Calu3 (cell line): ENCODE results near the gene FBRS. TPM values are rescaled to one million over a fixed set of nuclear protein-coding genes. Genes with fewer than 3 reads are reported as not detected.
A peak's percentile ranks its signal among the peaks of the same experiment; 100 is the strongest.

ENCODE experiments used
- BruUV-seq: library from RNA; stranded (reverse); fragments of 400-500 nt; replicated peaks from 2 replicates; lab custom pipeline; 2021; lab: Mats Ljungman, UMichigan
- CTCF ChIA-PET: fragments of 300-600 bp; sonication (Branson Sonifier 250); formaldehyde crosslinking; loops from one replicate; lab custom pipeline; 2022; ENCODE audit warnings: antibody characterized with exemption; lab: Charles Lee
- DNase-seq: peaks from one replicate; pipeline ENCODE4 v3.0.0; 2022
- H3K27ac Mint-ChIP-seq: one replicate; pipeline ENCODE4 v1.8.0; 2022; ENCODE audit warnings: mixed read lengths; ENCODE audit not compliant: unreplicated experiment
- H3K27me3 Mint-ChIP-seq: one replicate; pipeline ENCODE4 v1.8.0; 2022; ENCODE audit warnings: mixed read lengths; ENCODE audit not compliant: unreplicated experiment
- H3K36me3 Mint-ChIP-seq: one replicate; pipeline ENCODE4 v1.8.0; 2022; ENCODE audit warnings: mild to moderate bottlenecking, moderate library complexity, mixed read lengths; ENCODE audit not compliant: insufficient read depth, unreplicated experiment
- H3K4me1 Mint-ChIP-seq: one replicate; pipeline ENCODE4 v1.8.0; 2022; ENCODE audit warnings: mild to moderate bottlenecking, low read depth, mixed read lengths; ENCODE audit not compliant: unreplicated experiment
- H3K4me3 Mint-ChIP-seq: one replicate; pipeline ENCODE4 v1.8.0; 2022; ENCODE audit warnings: mild to moderate bottlenecking, low read depth, moderate library complexity, mixed read lengths; ENCODE audit not compliant: unreplicated experiment
- H3K9me3 Mint-ChIP-seq: one replicate; pipeline ENCODE4 v1.8.0; 2022; ENCODE audit warnings: low read depth, mixed read lengths; ENCODE audit not compliant: unreplicated experiment
- intact Hi-C: fragments of 100-400 bp; cut with micrococcal nuclease; formaldehyde crosslinking; loops from one replicate; pipeline ENCODE4 v1.10.0; 2022; ENCODE audit not compliant: unreplicated experiment
- total RNA-seq: library from RNA; stranded (reverse); gene quantifications from 2 replicates; pipeline ENCODE4 v1.2.3, GENCODE V29; 2022
- TF ChIP-seq, protein P1 (sequence below): fragments of 200-600 bp; IDR thresholded peaks from one replicate; pipeline ENCODE4 v1.8.0; 2022; ENCODE audit warnings: antibody characterized with exemption; ENCODE audit not compliant: unreplicated experiment

The FBRS gene
- total RNA-seq, 1 experiment from 2014 or later = 113 TPM

DNA sequence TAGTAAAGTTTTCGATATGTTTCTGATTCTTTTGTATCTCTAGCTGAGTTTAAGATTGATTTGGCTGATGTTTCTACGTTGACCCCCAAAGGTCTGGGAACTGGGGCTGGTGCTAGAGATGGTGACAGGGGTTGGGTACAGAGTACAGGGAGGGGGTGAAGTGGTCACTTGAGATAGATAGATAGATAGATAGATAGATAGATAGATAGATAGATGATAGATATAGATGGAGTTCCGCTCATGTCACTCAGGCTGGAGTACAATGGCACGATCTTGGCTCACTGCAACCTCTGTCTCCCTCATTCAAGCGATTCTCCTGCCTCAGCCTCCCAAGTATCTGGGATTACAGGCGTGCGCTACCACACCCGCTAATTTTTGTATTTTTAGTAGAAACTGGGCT is 1.8 kb upstream of the FBRS start:
- CTCF ChIA-PET = no interaction called here
- H3K27me3 Mint-ChIP-seq = no peaks in the 10 kb centered on the region
- no TSS peak for BruUV-seq
- DNase-seq = no peak
- H3K9me3 Mint-ChIP-seq = no peaks in the 10 kb centered on the region
- H3K36me3 Mint-ChIP-seq = peaks cover 72% of the 10 kb centered on the region
- no peak overlapping the region for H3K27ac Mint-ChIP-seq
- TF ChIP-seq, protein P1, sequence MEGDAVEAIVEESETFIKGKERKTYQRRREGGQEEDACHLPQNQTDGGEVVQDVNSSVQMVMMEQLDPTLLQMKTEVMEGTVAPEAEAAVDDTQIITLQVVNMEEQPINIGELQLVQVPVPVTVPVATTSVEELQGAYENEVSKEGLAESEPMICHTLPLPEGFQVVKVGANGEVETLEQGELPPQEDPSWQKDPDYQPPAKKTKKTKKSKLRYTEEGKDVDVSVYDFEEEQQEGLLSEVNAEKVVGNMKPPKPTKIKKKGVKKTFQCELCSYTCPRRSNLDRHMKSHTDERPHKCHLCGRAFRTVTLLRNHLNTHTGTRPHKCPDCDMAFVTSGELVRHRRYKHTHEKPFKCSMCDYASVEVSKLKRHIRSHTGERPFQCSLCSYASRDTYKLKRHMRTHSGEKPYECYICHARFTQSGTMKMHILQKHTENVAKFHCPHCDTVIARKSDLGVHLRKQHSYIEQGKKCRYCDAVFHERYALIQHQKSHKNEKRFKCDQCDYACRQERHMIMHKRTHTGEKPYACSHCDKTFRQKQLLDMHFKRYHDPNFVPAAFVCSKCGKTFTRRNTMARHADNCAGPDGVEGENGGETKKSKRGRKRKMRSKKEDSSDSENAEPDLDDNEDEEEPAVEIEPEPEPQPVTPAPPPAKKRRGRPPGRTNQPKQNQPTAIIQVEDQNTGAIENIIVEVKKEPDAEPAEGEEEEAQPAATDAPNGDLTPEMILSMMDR = no peak
- peaks cover 33% of the 10 kb centered on the region for H3K4me1 Mint-ChIP-seq
- intact Hi-C loops = loop anchor here (5.0 kb wide), 1 partner anchor 41 kb away; the partner anchor contains the start of gene SRCAP
- H3K4me3 Mint-ChIP-seq = no peak overlapping the region

DNA sequence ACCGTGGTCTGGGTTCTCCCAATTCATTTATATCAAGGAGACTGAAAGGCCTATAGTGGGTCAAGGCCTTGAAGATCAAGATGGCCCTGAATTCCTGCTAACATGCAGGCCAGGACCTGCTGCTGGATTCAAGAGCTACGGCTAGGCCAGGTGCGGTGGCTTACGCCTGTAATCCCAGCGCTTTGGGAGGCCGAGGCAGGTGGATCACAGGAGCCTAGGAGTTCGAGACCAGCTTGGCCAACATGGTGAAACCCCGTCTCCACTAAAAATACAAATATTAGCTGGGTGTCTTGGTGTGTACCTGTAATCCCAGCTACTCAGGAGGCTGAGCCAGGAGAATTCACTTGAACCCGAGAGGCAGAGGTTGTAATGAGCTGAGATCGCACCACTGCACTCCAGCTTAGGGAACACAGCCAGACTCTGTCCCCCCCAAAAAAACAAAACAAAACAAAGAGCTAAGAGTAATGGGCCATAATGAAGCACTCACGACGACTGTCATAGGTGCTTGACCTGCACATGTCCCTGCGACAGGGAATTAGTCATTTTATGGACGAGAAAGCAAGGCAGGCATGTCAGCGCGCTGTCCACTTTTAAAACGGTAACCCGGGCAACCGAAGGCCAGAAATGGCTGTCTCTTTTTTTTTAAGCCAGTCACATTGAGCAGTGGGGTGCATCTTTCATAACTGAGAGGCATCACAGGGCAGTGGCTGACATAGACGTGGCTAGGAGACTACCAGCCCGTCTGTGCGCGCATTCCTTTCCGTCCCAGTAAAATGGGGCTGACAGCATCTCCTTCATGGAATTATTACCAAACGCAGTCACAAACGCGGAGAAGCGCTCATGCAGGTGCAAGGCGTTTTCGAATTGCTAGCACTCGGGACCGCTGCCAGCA is 1.0 kb upstream of the FBRS start:
- Mint-ChIP-seq H3K9me3 (no peaks in the 10 kb centered on the region), H3K27ac (peak overlapping the region; percentile 99), H3K36me3 (peaks cover 72% of the 10 kb centered on the region), H3K4me3 (peak overlapping the region; percentile 91), H3K4me1 (peaks cover 34% of the 10 kb centered on the region), H3K27me3 (no peaks in the 10 kb centered on the region)
- intact Hi-C loops = loop anchor here (5.0 kb wide), 1 partner anchor 40 kb away; the partner anchor contains the start of gene SRCAP
- CTCF ChIA-PET = no interaction called here
- no peak for DNase-seq
- TF ChIP-seq, protein P1 = no peak
- BruUV-seq = TSS peak; percentile 57

DNA sequence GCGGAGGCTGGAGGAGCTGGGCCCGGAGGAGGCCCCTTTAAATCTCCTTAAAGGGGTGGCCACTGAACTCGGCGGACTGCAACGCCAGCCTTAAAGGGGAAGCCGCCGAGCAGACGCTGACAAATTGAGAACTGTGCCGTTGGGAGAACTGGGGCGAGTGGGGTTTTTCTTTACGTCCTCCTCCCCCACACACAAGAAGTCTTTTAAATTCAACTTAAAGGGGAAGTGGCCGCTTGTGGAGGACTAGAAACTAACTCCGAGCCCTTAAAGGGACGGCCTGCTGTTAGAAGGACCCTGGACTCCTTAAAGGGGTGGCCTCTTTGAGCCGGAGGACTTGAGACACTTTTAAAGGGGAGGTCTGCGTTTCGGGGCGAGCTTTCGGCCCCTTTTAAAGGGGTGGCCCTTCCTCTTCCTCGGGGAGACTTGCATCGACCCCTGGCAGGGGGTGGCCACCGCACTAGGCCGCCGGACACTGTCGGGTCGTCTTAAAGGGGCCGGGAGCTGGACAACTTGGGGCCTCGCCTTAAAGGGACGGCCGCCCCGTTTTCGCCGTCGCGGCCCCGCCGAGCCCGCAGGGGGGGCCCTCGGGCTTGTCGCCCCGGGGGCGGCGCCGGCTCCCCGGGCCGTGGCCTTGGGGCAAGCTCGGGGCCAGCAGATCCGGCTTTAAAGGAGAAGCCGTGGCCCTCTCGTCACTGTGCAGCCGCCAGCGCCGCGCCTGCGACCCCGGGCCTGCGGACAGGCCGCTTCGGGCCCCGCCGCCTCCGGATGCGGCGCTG is 688 bp downstream of the FBRS start:
- peaks cover 80% of the 10 kb centered on the region for H3K36me3 Mint-ChIP-seq
- intact Hi-C loops = loop anchor here (2.0 to 5.0 kb wide), 2 partner anchors 20 to 38 kb away; partner anchors contain the start of gene SRCAP
- BruUV-seq = TSS peak; percentile 73
- peak overlapping the region; percentile 99 for H3K27ac Mint-ChIP-seq
- H3K4me3 Mint-ChIP-seq = peak overlapping the region; percentile 91
- H3K9me3 Mint-ChIP-seq = no peaks in the 10 kb centered on the region
- no peaks in the 10 kb centered on the region for H3K27me3 Mint-ChIP-seq
- peaks cover 28% of the 10 kb centered on the region for H3K4me1 Mint-ChIP-seq
- CTCF ChIA-PET = interaction anchor here (0.7 to 2.4 kb wide), 9 partner anchors 8 to 283 kb away, joined by 3 to 16 read pairs (median 4); partner anchors contain the start of genes DCTPP1, PHKG2, PRR14 and ZNF48
- TF ChIP-seq, protein P1 = peak; percentile 37
- DNase-seq = peak; percentile 83
